GM19438 (cell line): ENCODE results near the gene ROPN1L.
A peak's percentile ranks its signal among the peaks of the same experiment; 100 is the strongest.

Source experiments
- ATAC-seq: cut with Tn5 transposase; IDR thresholded peaks from one replicate; pipeline ENCODE4 v1.9.1; 2021; ENCODE audit warnings: low read depth; ENCODE audit not compliant: unreplicated experiment

Gene ROPN1L

GRCh38 chr5:10427201-10427600 is 14.5 kb upstream of the ROPN1L start:
- no peak for ATAC-seq

GRCh38 chr5:10427978-10428377 is 13.7 kb upstream of the ROPN1L start:
- ATAC-seq = no peak

DNA sequence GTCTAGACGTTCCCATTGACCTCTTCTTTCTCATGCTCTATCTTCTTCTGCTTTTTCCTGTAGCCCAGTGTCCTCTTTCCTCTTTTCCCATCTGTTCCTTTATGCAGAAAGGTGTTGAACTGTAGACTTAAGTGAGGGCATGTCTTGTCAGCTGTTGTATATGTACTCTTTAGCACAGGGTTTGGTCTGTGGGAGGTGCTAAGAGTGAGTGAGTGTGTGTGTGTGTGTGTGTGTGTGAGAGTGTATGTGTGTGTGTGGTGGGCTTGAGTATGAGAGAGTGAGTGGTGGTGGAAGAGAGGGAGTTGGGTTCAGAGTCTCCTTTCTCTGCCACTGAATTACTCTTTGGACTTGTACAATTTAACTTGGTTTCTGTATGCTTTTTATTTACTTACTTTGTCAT is 10.3 kb upstream of the ROPN1L start:
- ATAC-seq = no peak

DNA sequence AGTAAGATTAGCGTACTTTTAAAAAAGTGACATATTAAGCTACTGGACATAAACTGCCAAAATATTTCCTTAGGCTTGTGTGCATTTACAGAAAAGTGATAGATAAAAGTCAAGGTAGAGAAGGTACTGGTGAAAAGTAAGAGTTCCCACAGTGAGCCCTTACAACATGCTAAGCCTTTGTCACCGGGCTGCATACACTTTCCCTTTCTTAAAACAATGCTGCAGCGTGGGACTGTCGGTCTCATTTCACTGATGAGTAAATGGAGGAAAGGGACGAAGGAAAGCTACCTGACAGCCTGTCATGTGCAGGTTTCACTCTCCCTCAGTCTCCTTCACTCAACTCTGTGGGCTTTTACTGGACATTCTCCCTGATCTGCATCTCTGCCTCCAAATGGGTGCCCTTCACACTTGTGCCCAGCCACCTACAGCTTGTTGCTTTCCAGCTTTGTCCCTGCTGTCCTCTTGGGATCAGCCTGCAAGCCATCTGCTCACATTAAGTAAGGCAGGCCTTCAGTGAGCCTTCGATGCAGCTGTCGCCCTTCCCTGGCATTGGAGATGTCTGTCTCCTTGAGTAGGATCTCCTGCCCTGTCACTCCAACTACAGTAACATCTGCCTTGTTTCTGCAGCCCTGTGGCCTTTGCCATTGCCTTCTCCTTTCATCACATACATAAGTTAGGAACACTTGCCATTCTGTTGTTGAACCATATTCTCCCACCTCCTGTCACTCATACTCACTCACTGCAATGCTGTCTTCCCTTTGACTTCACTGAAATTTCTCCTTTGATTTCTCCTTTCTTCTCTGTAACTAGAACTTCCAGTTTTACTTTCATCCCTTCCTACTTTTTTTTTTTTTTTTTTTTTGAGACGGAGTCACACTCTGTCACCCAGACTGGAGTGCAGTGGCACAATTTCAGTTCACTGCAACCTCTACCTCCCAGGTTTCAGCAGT is 9.3 kb upstream of the ROPN1L start:
- ATAC-seq = no peak

GRCh38 chr5:10434392-10434791 is 7.3 kb upstream of the ROPN1L start:
- ATAC-seq = no peak

- ATAC-seq = no peak
Observed at GRCh38 chr5:10438301-10438700, 3.4 kb upstream of the ROPN1L start.

GRCh38 chr5:10439692-10440091 is 2.0 kb upstream of the ROPN1L start:
- ATAC-seq = no peak

GRCh38 chr5:10440367-10440990 is 1.2 kb upstream of the ROPN1L start:
- ATAC-seq = no peak

DNA sequence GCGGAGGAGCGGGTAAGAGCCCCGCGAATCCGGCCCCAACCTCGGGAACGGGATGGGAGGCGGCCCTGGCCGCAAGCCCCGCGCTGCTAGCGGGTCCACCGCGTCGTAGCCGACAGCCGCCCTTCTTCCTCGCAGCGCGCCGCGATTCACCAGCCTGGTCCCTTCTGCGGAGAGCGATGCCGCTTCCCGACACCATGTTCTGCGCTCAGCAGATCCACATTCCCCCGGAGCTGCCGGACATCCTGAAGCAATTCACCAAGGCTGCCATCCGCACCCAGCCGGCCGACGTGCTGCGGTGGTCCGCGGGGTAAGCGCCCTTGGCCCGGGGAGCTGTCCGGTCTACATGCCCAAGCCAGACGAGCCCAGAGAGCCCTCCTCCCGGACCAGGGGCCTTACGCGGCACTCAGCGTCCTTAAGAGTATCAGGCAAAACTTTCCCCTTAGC is 335 bp downstream of the ROPN1L start:
- peak; percentile 48 for ATAC-seq

DNA sequence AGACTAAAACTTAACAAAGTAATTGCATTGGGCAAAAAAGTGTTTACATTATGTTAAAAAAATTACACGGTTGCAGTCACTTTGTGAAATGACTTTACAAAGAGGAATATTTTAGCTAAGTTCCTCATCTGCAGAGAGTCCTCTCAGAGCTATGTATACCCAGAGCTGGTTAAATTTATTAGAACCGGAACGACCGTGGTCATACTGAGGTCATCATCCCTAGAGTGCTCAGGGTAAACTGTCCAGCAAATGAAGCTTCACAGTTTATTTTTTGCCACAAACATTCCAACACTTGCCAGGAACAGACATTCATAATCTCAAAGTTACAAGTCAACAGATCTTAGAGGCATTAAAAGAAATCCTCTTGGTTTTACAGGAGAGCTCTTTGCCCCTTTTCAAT is 897 bp downstream of the ROPN1L start:
- ATAC-seq = no peak

- no peak for ATAC-seq
Observed at GRCh38 chr5:10445352-10445751, 3.7 kb downstream of the ROPN1L start.

DNA sequence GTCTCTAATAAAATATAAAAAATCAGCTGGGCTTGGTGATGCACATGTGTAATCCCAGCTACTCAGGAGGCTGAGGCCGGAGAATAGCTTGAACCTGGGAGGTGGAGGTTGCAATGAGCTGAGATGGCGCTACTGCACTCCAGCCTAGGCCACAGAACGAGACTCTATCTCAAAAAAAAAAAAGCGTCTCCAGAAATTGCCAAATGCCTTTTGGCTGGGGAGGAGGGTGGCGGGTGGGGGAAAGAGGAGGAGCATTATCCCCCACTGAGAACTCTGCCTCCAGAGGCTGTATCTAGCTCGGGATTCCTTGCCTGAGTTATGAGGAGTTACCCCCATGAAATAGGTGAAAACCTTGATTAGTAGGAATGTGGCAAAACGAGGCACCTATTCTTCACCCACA is 4.8 kb downstream of the ROPN1L start:
- ATAC-seq = no peak

- no peak for ATAC-seq
Observed at GRCh38 chr5:10447041-10447440, 5.4 kb downstream of the ROPN1L start.

DNA sequence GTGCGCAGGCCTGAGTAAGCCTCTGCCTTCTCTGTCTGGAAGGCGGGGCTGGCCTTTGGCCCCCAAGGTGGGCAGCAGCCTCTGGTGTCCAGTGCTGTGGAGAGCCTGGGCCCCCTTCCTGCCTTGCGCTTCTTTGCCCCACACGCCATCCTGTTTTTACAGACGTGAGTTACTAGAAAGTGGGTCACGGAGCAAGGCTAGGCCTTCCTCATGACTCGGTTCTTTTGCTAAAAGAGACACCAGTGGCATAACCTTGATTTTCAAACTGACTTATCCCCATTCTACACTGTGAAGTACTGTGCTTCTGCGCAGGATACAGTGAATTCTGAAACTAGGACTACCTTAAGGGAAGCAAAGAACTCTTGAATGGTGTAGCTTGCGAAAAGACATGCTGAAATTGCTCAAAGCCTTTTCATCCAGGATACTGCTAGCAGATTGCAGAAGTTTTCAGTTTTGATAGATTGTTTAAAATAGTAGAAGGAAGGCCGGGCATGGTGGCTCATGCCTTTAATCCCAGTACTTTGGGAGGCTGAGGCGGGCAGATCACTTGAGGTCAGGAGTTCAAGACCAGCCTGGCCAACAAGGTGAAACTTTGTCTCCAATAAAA is 7.2 kb downstream of the ROPN1L start:
- ATAC-seq = no peak

GRCh38 chr5:10451137-10451824 is 9.6 kb downstream of the ROPN1L start:
- no peak for ATAC-seq

GRCh38 chr5:10452768-10453331 is 11.2 kb downstream of the ROPN1L start:
- peak; percentile 88 for ATAC-seq

DNA sequence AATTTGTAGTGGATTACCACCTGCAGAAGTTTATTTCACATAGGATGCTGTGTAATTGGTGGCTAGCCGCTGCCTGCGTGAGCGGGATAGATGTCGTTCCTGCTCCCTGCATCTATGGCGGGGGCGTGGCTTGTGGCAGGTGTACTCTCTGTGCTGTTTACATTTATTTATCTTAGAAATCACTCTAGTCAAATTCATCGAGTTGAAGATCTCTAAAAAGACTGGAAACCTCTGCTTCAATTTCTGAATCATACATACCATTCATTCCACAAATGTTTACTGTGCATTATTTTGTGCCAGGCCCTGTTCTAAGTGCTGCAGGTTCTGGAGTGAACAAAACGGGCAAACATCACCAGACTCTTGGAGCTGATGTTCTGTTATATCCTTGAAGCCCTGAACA is 11.9 kb downstream of the ROPN1L start:
- no peak for ATAC-seq

- no peak for ATAC-seq
Observed at GRCh38 chr5:10454591-10455276, 13.1 kb downstream of the ROPN1L start.

- no peak for ATAC-seq
Observed at GRCh38 chr5:10455277-10455670, 13.6 kb downstream of the ROPN1L start.
